ENCODE data around the gene DDX39A.
"Not testable (repeated sequence)": the region's sequence is repeated elsewhere in the genome, so short reads cannot be mapped to it uniquely, and the experiment has no call there.

DDX39A gene

DNA sequence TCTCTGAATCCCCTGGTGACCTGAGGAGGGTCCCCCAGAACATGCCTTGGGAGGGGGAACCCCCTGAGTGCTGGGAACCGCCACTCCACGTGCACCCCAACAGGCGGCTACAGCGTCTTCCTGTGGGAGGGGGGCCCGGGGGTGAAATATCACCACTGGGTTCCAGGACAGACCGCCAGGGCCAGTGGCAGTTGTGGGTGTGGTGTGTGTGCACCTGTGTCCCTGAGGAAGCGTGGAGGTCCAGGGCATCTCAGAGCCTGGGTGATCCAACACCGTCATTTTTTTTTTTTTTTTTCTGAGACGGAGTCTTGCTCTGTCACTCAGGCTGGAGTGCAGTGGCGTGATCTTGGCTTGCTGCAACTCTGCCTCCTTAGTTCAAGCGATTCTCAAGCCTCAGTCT, 33.6 kb downstream of the DDX39A start:
- no peak for DNase-seq (ENCODE audit: low spot score)

DNA sequence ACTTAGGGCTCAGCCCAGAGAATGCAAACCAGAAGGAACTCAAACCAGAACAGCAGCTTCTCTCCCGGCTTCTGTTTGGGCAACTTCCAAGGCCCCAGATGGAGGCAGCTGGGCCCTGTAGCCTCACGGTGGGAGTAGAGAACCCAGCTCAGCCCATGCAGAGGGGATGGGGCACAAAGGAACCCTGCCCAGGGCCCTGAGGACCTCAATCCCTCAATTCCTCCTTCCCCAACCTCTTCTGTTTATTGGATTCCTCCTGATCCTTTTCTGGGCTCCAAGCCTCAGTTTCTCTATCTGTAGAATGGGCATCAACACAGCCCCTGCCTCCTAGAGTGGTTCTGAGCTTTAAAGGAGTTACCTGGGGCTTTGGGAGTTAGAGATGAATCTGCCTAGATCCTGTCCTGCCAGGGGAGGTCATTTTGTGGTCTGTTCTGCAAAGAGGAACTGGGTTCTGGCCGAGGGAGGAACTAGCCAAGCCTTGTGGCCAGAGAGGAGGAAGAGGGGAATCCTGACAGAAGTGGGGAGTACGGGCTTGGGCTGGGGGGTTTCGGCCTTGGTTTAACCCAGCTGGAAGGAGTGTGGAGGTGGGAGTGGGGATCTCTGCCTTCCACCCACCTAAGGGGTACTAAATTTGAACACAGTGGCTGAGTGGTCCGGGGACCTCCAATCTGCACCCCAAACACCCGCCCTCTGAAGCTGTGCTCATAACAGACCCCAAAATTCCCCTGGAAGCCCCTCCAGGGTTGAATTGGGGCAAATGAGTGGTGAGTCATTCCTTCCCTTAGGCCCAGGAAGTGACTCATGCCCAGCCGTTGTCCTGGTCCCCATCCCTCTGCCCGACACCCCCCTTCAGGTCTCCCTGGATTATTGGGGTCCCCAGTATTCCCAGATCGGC, 35.2 kb downstream of the DDX39A start:
- DNase-seq (ENCODE audit: low spot score) = peak; percentile 48

DNA sequence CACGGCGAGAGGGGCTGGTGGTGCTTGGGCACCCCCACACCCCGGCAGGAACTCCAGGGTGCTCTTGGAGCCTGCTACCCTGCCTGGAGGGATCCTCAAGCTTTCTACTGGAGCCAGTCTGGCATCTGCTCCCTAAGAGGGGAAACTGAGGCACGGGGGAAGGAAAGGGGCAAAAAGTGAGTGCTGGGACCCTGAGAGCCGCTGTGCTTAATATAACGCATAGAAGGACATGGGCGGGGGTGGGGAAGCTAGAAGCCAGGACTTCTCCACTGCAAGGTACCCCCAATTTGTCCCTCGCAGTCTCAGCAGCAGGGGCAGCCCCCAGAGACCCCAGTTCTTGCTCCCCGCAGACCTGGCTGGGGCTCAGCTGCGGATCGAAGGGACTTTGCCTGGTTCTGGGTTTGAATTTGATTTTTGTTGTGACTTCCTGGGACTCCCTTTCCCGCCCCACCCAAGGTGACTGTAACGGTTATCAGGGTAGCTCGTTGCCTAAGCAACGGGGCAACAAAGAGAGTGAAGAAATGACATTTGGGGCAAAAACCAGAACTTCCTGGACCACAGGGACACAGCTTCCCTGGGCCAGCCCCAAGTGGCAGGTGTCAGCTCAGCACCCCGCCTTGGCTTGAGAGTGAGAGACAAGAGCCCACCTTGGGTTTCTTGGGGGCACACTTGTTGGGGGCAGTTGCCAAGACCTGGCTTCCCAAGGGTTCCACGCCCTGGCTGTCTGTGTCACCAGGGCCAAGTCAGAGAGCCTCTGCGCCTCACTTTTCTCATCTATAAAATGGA, 37.3 kb downstream of the DDX39A start:
- peak; percentile 46 for DNase-seq (ENCODE audit: low spot score)

DNA sequence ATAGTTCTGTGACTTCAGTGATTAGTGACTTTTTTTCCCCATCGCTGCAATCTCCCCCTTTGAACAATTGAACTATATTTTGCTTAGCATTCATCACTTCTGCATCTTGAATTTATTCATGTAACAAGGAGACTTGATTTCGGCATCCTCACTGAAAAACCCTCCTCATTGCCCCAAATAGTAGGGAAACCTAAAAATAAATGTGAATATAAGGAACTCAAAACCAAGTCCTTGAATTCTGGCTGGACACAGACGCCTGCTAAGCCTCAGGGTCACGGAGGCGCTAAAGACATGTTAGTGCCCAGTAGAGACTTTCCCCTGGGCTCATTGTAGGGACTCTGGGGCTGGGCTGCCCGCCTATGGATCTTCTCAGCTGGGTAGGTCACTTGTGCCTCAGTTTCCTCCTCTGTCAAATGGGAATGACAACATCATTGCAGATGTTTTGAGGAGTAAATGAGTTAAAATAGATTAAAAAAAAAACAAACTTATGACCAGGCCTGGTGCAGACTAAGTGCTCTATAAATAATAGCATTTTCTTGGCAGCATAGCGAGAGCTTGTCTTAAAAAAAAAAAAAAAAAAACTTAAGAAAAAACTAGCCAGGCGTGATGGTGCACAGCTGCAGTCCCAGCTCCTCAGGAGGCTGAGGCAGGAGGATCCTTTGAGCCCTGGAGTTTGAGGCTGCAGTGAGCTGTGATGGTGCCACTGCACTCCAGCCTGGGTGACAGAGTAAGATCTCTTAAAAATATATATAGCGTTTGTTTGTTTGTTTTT, 39.7 kb downstream of the DDX39A start:
- DNase-seq (ENCODE audit: low spot score) = no peak

DNA sequence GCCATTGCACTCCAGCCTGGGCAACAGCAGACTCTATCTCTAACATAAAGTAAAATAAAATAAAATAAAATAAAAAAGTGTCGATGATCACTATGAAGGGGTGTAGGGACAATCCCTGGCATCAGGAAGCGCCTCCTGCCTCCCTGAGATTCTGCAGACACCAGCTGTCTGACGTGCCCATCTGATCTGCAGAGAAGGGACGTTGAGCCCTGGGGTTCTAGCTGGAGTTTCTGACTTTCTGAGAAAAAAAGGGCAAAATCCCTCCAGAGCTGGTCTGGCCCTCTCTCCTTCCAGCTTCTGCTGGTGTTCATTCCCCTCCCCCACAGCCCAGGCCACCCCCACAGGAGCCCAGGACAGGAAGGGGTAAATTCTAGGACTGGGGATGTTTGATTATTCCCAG, 40.3 kb downstream of the DDX39A start:
- DNase-seq (ENCODE audit: low spot score) = no peak

DNA sequence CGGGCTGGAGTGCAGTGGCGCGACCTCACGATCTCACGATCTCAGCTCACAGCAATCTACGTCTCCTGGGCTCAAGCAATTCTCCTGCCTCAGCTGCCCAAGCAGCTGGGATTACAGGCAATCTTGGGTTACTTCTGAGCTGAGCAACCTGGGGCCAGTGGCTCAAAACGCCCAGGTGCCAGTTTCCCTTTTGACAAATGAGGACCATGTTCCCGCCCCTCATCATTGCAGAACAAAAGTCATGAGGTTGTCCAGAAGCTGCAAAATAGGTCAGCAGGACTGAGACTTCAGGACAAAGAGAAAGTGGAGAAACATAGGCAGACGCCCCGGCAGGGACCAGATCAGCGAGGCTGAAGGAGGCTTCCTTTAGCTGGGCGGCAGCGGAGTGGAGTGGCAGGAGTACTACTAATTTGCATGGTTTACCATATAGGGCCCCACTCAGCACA, 41.2 kb downstream of the DDX39A start:
- no peak for DNase-seq (ENCODE audit: low spot score)

DNA sequence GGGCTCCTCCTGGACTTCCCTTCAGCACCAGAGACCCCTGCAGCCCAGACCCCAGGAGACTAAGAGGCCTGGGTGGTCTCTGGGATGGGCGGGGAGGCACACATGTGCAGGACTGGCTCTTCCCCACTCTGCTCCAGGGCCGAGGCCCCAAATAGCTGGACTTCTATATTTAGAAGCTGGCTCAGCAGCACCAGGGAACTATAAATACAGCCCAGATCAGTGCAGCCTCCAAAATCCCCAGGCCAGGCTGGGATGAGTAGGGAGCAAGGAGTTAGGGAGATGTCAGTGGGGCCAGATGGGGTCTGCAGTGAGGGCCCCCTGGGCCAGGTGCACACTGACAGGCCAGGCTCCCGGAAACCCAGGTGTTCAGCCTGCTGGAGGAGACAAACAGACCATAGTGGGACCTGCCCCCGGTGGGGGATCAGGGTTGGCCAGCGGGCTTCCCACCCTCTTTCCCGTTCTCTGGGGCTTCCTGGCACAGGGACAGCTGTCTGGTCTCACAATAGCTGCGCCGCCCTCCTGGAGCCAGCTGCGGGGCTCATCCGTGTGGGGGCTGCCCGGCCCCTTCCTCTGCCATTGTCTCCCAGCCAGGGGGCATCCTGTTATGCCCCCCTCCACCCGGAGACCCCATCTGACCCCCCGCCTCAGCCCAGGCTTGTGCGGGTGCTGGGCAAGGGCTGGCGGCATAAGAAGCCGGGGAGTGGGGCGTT, 43.4 kb downstream of the DDX39A start:
- DNase-seq (ENCODE audit: low spot score) = no peak

DNA sequence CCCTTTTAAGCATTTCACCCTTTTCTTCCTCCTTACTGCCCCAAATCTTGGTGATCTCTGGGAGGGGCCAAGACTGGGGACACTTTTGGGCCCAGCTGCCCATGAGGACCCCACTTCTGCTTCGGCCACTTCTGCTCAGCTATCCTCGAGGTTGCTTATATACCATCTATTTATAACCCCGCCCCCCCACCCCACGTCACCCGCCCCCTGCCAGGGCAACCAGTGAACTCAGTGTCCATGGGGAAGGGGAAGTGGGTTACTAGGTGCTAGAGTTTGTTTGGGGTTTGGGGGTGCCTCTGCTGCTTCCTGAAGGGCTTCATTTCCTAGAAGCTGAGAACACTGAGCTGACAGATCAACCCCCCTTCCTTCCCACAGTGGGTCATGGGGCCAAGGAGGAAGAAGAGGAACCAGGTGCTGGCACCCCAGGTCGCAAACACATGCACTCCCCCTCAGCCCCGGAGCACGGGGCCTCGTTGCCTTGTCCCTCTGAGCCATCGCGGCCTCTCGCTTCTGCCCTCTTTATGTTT, 44.0 kb downstream of the DDX39A start:
- no peak for DNase-seq (ENCODE audit: low spot score)

DNA sequence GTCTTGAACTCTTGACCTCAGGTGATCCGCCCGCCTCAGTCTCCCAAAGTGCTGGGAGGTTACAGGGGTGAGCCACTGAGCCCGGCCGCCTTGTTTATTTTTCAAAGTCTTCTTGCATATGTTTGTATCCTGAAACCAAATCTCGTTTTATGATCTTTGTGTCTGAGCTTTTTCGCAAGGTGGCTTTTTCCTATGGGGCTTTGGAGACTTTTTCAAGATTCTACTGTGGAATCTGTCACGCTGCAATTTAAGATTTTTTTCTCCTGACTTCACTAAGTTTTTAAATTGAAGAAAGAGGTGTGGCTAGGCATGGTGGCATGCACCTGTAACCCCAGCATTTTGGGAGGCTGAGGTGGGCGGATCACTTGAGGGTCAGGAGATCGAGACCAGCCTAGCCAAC, 44.8 kb downstream of the DDX39A start:
- not testable (repeated sequence) for DNase-seq (ENCODE audit: low spot score)

DNA sequence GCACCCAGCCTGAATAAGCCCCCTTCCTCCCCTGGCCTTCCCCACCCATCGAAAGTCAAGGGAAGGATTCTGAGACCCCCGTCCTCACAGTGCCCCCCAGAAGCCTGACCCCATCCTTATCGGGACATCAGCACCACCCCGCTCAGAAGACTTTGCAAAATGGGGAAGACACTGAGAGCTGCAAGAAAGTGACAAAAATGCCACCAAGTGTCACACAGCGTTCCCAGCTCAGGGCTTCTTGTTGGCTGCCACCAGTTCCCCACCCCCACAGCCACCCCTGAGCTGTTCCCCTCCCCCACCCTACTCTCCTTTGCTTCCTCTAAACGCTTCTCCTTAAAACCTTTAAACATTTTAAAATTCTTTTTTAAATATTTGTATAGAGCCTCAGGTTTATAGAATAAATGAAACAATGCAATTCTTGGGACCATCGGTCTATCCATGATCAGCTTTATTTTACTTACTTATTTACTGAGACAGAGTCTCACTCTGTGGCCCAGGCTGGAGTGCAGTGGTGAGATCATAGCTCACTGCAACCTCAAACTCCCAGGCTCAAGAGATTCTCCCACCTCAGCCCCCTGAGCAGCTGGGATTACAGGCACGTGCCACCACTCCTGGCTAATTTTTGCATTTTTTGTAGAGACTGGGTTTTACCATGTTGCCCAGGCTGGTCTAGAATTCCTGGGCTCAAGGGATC, 46.6 kb downstream of the DDX39A start:
- DNase-seq (ENCODE audit: low spot score) = not testable (repeated sequence)

DNA sequence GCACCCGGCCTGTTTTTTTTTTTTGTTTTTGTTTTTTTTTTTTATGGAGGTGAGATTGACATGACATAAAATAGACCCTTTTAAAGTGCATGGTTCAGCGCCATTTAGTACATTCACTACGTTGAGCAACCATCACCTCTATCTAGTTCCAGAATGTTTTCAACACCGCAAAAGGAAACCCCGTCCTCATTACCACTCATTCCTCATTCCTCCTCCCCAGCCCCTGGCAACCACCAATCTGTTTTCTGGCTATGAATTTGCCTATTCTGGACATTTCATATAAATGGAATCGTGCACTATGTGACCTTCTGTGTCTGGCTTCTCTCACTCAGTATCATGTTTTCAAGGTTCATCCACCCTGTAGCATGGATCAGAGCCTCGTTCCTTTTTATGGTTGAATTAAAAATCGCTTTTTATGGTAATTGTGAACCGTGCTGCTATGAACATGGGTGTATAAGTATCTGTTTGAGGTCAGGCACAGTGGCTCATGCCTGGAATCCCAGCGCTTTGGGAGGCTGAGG, 47.8 kb downstream of the DDX39A start:
- DNase-seq (ENCODE audit: low spot score) = no peak

DNA sequence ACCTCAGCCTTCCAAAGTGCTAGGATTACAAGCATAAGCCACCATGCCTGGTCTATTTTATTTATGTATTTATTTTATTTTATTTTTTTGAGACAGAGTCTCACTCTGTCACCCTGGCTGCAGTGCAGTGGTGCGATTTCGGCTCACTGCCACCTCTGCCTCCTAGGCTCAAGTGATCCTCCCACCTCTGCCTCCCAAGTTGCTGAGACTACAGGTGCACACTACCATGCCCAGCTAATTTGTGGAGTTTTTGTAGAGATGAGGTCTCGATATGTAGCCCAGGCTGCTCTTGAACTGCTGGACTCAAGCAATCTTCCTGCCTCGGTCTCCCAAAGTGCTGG, 48.2 kb downstream of the DDX39A start:
- DNase-seq (ENCODE audit: low spot score) = no peak

DNA sequence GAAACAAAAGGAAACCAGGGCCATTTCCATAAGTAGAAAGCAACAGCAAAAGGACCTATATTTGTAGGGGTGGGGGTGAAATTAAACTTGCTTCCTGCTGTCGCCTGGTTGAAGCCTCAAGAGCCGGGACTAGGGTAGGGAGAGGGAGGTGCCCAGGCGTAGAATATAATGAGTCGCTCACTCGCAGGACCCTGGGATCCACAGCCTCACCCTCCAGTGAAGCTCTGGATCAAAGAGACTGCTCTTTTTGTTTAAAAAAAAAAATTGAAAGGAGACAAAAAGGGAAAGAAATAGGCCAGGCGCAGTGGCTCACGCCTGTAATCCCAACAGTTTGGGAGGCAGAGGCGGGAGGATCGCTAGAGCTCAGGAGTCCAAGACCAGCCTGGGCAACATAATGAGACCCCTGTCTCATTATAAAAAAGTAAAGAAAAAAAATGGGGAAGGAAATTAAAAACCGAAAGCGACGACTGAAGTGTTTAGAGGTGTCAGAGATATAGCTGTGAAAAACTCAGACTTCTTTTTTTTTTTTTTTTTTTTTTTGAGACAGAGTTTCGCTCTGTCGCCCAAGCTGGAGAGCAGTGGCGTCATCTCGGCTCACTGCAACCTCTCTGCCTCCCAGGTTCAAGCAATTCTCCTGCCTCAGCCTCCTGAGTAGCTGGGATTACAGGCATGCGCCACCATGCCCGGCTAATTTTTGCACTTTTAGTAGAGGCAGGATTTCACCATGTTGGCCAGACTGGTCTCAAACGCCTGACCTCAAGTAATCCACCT, 48.8 kb downstream of the DDX39A start:
- DNase-seq (ENCODE audit: low spot score) = no peak

DNA sequence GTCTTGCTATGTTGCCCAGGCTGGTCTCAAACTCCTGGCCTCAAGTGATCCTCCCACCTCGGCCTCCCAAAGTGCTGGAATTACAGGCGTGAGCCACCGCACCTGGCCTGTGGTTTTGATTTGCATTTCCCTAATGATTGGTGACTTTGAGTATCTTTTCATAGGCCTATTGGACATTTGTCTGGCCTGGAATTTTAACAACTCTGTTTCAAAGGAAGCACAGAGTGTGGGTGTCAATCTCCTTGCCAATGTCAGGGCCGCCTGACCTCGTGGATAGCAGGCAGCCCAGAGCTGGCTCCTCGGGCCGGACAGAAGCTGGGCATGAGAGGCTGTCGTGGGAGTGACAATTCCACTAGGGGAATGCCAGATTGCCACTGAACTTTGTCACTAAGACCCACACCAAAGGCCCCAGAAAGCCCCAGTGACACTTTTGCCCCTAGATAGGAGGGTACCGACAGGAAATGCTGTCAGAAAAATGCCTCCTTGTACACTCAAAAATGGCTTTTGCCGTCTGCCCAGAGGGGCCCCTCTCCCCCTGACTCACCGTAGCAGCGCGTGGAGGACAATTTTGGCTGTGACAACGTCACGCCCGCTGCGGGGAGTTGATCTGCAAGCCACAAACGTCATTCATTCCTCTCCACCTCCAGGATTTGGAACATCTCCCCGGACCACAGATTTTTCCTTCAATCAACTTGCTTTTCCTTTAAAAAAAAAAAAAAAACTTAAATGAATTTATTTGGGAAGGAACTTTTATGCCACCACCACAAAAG, 49.6 kb downstream of the DDX39A start:
- peak; percentile 62 for DNase-seq (ENCODE audit: low spot score)

DNA sequence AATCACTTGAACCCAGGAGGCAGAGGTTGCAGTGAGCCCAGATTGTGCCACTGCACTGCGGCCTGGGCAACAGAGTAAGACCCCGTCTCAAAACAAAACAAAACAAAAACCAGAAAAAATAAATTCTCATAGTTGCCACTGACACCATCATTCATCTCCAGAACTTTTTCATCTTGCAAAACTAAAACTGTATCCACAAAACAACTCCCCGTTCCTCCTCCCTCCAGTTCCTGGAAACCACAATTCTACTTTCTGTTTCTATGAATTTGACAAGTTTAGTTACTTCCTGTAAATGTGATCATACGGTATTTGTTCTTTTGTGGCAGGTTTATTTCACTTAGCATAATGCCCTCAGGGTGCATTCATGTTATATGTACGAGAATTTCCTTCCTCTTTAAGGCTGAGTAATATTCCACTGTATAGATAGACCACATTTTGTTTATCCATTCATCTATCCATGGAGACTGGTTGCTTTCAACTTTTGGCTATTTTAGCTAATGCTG, 51.1 kb downstream of the DDX39A start:
- DNase-seq (ENCODE audit: low spot score) = no peak

DNA sequence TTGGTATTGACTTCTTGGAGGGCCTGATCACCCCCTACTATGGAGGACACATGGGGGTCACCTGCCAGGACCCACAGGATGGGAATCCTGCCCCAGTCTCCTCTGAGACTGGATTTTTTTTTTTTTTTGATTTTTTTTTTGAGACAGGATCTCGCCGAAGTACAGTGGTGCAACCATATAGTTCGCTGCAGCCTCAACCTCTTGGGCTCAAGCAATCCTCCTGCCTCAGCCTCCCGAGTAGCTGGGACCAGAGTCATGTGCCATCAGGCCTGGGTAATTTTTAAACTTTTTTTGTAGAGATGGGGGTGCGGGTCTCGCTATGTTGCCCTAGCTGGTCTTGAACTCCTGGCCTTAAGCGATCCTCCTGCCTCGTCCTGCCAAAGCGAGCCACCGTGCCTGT, 52.1 kb downstream of the DDX39A start:
- DNase-seq (ENCODE audit: low spot score) = no peak

DNA sequence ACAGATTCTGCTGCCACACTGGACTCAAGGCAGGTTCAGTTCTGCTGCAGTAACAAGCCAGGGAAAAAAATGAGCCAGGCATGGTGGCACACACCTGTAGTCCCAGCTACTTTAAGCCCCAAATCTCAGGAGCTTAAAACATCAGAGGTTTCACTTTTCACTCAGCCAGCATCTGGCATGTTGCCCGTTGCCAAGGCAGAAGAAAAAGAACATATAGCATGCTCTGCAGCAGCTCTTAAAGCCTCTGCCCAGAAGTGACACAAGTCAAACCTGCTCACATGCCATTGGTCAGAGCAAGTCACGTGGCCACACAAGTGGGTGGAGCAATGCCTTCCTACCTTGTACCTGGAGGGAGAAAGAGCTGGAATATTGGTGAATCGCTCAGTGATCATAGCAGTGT, 52.6 kb downstream of the DDX39A start:
- DNase-seq (ENCODE audit: low spot score) = peak; percentile 94

DNA sequence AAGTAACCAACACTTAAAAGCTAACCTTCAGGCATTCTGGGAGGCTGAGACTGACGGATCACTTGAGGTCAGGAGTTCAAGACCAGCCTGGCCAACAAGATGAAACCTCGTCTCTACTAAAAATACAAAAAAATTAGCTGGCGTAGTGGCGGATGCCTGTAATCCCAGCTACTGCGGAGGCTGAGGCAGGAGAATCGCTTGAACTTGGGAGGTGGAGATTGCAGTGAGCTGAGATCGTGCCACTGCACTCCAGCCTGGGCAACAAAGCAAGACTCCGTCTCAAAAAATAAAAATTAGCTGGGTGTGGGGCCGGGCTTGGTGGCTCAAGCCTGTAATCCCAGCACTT, 55.1 kb downstream of the DDX39A start:
- DNase-seq (ENCODE audit: low spot score) = not testable (repeated sequence)
